Measurements from ENCODE around the gene CDKN2B-AS1. TPM values are rescaled to one million over a fixed set of nuclear protein-coding genes. Genes with fewer than 3 reads are reported as not detected.

CDKN2B-AS1 gene
- total and polyA plus RNA-seq, 11 donors: 0.38 to 0.80 (median 0.54) TPM; not detected in 6

GRCh38 chr9:22033012-22033630 lies 38.5 kb downstream of the CDKN2B-AS1 start:
- ATAC-seq: no peak
- WGBS, 4 donors: 72 to 87% (median 77%) methylated on average over 8 of the region's 8 CpGs
- TF ChIP-seq CTCF (IDR thresholded peaks at IDR 0.05): no peak
- TF ChIP-seq POLR2A (IDR thresholded peaks at IDR 0.05): no peak
- no peak for DNase-seq
- no peak overlapping the region for H3K4me3 ChIP-seq
- H3K36me3 ChIP-seq: no peaks in the 10 kb centered on the region
- peaks cover 0 to 15% (median 0%) of the 10 kb centered on the region in 12 donors for H3K4me1 ChIP-seq
- H3K9me3 ChIP-seq: no peaks in the 10 kb centered on the region
- intact Hi-C loops (cut with DNase I): loop anchor here in 3 of 10 donors (10.0 kb wide), 3 partner anchors 202 to 218 kb away; no protein-coding TSS in a partner anchor
- H3K27me3 ChIP-seq: no peaks in the 10 kb centered on the region
- no peak overlapping the region for H3K27ac ChIP-seq

GRCh38 chr9:22035591-22036011 lies 41.0 kb downstream of the CDKN2B-AS1 start:
- no peak overlapping the region for H3K4me3 ChIP-seq
- intact Hi-C loops (cut with DNase I): loop anchor here in 6 of 10 donors (2.0 to 10.0 kb wide), 5 partner anchors 199 to 223 kb away; no protein-coding TSS in a partner anchor
- no peaks in the 10 kb centered on the region for H3K36me3 ChIP-seq
- ATAC-seq: no peak
- no peaks in the 10 kb centered on the region for H3K9me3 ChIP-seq
- H3K27ac ChIP-seq: no peak overlapping the region
- WGBS, 4 donors: 63 to 80% (median 70%) methylated on average over 2 of the region's 2 CpGs
- TF ChIP-seq POLR2A (IDR thresholded peaks at IDR 0.05) (no peak), CTCF (IDR thresholded peaks at IDR 0.05) (no peak)
- no peaks in the 10 kb centered on the region for H3K27me3 ChIP-seq
- peaks cover 0 to 10% (median 0%) of the 10 kb centered on the region in 12 donors for H3K4me1 ChIP-seq
- DNase-seq: no peak

- TF ChIP-seq CTCF (IDR thresholded peaks at IDR 0.05) (no peak), POLR2A (IDR thresholded peaks at IDR 0.05) (no peak)
Observed at GRCh38 chr9:22036866-22037626, 42.5 kb downstream of the CDKN2B-AS1 start.

More at GRCh38 chr9:22036866-22037626, 42.5 kb downstream of the CDKN2B-AS1 start:
- intact Hi-C loops (cut with DNase I): loop anchor here in 6 of 10 donors (2.0 to 10.0 kb wide), 5 partner anchors 198 to 225 kb away; no protein-coding TSS in a partner anchor
- no peak for ATAC-seq
- DNase-seq: no peak
- Histone ChIP-seq H3K36me3 (no peaks in the 10 kb centered on the region), H3K9me3 (no peaks in the 10 kb centered on the region), H3K27ac (no peak overlapping the region), H3K4me3 (no peak overlapping the region), H3K27me3 (no peaks in the 10 kb centered on the region), H3K4me1 (peaks cover 0 to 10% (median 0%) of the 10 kb centered on the region in 12 donors)
- 85 to 92% (median 90%) methylated on average over 4 of the region's 4 CpGs for WGBS, 4 donors
